ENCODE data around the gene ZGLP1. TPM values are rescaled to one million over a fixed set of nuclear protein-coding genes. Genes with fewer than 3 reads are reported as not detected.

The ZGLP1 gene
- total RNA-seq, 1 donor from 2014 or later, result 0.35 TPM

DNA sequence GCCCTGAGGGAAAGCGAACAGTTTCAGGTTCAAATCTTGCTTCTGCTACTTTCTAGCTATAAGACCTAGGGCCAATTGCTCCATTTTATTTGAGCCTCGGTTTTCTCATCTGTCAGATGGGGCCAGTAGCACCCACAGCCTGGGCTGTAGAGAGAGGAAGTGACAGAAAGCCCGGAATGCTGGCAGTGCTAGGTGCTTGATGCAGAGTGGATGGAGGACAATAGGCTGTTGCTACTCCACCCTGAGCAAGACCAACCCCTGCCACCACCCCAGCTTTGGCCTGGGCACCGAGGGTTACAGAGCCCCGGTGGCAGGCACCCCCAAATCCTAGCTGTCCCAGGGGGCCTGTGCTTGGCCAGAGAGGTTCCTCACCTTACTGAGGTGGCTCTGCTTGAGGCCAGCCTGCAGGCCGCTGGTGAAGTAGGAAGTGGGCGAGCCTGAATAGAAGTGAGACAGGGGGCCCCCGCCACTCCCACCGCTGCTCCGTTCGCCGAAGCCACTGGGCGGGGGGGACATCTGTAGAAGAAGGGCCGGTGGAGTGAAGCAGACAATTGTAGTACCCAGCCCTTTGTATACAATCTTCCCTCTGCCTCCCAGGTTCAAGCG, 8.3 kb upstream of the ZGLP1 start:
- H3K4me3 ChIP-seq (ENCODE audit: low read depth, low read length), result no peak overlapping the region
- no peak for DNase-seq (ENCODE audit: low read depth)
- TF ChIP-seq CTCF (conservative IDR thresholded peaks at IDR 0.05; ENCODE audit: low read depth, low read length), result no peak

DNA sequence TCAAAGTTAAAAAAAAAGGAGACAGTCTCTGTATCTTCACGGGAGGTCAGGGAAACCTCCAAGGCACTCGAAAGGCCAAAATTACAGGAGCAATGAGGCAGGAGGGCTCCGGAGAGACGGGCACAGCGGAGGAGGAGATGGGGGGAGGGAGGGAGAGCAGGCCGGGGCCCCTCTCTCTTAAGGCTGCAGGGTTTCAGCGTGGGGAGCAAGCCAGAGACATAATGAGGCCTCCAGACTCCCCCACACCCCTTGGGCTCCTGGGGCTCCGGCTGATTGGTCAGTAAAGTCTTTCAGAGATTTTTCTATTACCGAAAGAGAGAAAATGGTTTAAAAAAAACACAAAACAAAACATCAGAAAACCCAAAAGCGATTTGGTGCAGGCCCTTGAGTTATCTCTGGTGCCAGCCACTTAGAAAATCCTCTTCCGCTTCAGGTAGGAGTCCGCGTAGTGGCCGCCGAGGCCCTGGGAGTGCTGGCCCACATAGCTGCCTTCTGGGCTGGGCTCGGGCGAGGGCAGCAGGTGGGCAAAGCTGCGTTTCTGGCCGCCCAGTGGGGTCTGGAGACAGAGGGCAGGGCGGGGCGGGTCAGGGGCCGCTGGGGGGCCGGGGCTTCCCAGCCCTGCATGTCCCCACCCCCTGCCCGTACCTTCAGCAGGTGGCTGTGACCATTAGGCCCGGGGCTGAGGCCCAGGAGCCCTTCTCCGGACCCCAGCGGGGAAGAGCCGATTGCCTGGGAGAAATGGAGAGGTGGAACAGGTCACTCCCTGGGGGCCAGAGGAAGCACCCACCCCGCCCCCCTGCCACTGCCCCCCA, 7.6 kb upstream of the ZGLP1 start:
- TF ChIP-seq CTCF (conservative IDR thresholded peaks at IDR 0.05; ENCODE audit: low read depth, low read length), result no peak
- no peak overlapping the region for H3K4me3 ChIP-seq (ENCODE audit: low read depth, low read length)
- no peak for DNase-seq (ENCODE audit: low read depth)

GRCh38 chr19:10316229-10317044, 6.8 kb upstream of the ZGLP1 start:
- DNase-seq (ENCODE audit: low read depth), result no peak
- H3K4me3 ChIP-seq (ENCODE audit: low read depth, low read length), result peak overlapping the region; percentile 85

DNA sequence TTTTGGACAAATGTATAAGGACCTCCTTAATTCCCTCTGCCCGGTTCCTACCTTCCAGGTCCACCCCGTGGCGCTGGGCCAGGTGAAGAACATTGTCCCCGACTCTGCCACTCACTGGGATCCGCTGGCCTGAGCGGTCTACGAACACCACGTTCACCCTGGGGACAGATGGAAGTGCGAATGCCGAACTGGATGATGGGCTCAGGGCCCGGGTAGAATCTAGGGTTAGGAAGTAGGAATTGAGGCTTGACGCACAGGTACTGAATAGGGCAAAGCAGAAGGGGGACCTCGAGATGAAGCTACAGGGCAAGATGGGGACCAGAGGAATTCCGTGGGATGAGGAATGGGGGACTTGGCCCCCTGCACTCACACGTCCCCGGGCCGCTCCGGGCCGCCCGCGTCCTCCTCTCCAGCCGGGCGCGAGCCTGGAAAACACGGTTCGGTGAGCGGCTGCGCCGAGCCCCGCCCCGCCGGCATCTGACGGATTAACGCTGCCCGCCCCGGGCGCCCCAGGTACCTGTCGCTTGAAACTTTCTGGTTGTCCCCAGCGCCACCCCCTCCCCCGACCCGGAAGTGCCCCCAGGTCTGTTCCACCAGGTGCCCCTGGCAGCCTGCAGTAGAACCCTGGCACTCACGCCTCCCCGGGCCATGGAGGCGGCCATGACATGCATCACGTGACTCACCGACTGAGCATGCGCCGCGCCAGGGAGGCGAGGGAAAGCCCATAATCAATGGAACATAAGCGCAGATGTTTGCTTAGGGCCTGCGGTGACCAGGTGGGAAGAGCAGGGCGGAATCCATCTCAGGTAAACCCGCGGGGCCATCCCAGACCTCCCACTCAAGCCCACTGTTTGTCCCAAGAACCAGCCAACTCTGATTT, 6.0 kb upstream of the ZGLP1 start, which contains the start of gene FDX2:
Gene FDX2, minus strand, starts transcription at position 681 of the 880 bp plus-strand sequence. Its CDS starts 19 bp downstream, at position 662.
- TF ChIP-seq CTCF (conservative IDR thresholded peaks at IDR 0.05; ENCODE audit: low read depth, low read length), result no peak
- peak within 1 kb of the TSS; percentile 85 for H3K4me3 ChIP-seq (ENCODE audit: low read depth, low read length)
- no peak for DNase-seq (ENCODE audit: low read depth)

More at GRCh38 chr19:10316229-10317044, 6.8 kb upstream of the ZGLP1 start:
- no peak for TF ChIP-seq CTCF (conservative IDR thresholded peaks at IDR 0.05; ENCODE audit: low read depth, low read length)

- no peak for TF ChIP-seq CTCF (conservative IDR thresholded peaks at IDR 0.05; ENCODE audit: low read depth, low read length)
- no peak for DNase-seq (ENCODE audit: low read depth)
Measured at GRCh38 chr19:10306327-10306726, 3.3 kb downstream of the ZGLP1 start.

GRCh38 chr19:10305139-10305806, 4.3 kb downstream of the ZGLP1 start:
- TF ChIP-seq CTCF (conservative IDR thresholded peaks at IDR 0.05; ENCODE audit: low read depth, low read length), result no peak
- no peak for DNase-seq (ENCODE audit: low read depth)
- H3K4me3 ChIP-seq (ENCODE audit: low read depth, low read length), result no peak overlapping the region

More at GRCh38 chr19:10306327-10306726, 3.3 kb downstream of the ZGLP1 start:
- H3K4me3 ChIP-seq (ENCODE audit: low read depth, low read length), result no peak overlapping the region

All from epithelial cell of proximal tubule (primary cell).